ENCODE data around the gene PYDC2.

Gene PYDC2

DNA sequence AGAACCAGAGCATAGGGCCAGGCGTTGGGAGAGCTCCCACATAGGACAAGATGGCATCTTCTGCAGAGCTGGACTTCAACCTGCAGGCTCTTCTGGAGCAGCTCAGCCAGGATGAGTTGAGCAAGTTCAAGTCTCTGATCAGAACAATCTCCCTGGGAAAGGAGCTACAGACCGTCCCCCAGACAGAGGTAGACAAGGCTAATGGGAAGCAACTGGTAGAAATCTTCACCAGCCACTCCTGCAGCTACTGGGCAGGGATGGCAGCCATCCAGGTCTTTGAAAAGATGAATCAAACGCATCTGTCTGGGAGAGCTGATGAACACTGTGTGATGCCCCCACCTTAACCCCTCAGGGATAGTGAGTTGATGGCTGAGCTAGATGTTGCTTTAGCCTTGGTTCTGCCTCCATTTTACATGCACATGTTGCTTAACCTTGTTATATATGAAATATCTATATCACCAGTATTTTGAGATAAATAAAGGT is at the start of gene PYDC2:
PYDC2 (plus strand) TSS at position 51 of the 483 bp plus-strand sequence; CDS start at position 51, 0 bp downstream.
- no peak for DNase-seq (ENCODE audit: low spot score)

DNA sequence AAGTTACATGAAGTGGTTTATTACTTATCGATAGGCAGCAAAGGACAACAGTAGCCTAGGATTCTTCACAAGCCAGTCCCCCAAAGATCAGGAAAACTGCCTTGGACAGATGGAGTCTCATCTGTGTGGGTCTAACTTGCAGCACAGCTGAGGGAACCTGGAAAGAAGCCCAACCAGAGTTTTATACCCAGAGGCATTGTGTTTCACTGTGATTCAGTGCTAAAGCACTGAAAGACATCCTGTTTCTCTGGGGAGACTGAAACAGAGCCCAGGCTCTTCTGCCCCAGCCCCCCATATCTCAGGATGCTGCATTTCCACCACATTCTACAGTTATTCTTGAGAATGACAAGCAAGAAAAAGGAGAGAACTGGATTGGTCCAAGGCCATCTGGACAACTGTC is 48.2 kb upstream of the PYDC2 start:
- DNase-seq (ENCODE audit: low spot score), result no peak

DNA sequence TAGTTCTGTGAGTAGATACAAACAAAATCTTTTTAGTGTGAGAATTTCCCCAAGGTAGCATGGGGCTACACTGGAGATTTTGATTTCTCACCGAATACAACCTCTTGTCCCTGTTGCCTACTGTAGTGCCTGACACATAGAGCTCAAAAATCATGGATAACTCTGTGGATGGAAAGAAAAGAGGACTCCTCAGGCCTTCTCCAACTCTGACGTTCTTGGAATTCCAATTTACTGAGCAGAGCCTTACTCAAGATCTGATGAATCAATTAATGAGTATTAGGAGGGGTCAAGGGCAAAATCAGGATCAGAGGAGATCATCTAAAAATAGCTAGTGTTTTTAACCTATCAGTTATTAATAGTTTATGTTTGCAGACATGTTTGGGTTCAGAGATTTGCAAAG is 46.7 kb upstream of the PYDC2 start:
- DNase-seq (ENCODE audit: low spot score), result no peak

DNA sequence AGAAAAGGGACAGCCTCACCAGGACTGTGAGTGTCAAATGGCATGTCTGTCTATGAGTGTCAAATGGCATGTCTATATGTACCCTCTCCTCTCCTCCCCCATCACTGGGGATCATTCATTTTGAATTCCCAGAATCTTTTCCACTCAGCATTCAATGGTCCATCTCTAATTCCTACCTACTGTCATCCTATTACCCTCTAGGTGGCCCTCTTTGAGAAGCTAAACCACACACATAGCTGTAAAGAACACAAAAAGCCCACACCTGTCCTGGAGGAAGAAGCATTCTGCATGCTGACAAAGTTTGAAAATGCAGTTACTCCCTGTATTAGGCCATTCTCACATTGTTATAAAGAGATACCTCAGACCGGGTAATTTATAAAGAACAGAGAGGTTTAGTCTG is 46.2 kb upstream of the PYDC2 start:
- no peak for DNase-seq (ENCODE audit: low spot score)

DNA sequence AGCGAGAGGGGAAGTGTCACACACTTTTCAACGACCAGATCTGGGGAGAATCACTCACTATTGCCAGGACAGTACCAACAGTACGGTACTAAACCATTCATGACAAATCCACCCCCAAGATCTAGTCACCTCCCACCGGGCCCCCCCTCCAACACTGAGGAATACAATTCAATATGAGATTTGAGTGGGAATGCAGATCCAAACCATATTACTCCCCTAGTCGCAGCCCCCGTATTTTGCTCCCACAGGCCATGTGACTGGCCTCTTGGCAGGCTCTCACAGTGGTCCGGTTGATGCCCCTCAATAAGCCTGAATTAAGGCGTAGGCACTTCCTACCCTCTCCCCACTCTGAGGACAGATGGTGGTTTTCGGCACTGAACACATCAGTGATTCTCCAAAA is 45.4 kb upstream of the PYDC2 start:
- DNase-seq (ENCODE audit: low spot score), result no peak

DNA sequence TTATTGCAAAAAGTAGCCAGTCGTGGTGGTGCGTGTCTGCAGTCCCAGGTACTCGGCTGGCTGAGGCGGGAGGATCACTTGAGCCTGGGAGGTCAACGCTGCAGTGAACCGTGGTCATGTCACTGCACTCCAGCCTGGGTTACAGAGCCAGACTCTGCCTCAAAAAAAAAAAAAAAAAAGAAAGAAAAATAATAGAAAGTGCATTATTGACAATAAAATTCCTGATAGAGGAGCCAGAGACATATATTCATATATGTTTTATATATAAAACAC is 43.6 kb upstream of the PYDC2 start:
- no peak for DNase-seq (ENCODE audit: low spot score)

DNA sequence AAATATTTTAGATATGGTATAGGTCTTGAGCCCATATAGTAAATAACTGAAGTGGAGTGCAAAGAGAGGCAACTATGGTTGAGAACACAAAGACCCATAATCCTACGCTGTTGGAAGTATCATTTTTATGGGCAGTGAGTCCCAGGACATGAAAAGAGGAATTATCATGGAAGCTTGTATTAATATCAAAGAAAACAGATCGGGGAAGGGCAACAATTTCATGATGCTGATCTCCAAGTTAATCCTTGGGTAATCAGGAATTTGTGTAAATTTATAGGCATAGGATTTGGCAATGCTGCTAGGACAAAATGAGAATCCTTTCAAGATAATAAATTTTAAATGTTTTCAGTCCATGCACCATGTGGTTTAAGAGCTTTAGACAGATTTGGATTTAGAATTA is 40.2 kb upstream of the PYDC2 start:
- DNase-seq (ENCODE audit: low spot score), result no peak

DNA sequence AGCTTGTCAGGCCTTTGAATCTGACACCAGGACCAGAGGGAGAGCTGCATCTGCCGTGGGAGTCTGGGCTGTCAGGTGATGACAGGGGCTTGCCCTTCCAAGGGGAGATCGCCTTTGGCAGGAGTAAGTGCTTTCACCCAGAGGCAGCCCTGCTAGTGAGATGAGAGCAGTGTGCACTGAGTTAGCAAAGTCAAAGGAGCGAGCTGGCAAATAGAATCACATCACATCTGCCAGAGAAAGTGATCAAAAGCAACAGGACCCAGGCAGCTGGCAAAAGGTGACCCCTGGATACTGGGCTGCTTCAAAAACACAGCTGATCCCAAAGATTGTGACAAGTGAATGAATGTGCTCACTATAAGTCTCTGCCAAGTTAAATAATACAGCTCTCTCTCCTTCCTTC is 36.1 kb upstream of the PYDC2 start:
- DNase-seq (ENCODE audit: low spot score), result no peak

DNA sequence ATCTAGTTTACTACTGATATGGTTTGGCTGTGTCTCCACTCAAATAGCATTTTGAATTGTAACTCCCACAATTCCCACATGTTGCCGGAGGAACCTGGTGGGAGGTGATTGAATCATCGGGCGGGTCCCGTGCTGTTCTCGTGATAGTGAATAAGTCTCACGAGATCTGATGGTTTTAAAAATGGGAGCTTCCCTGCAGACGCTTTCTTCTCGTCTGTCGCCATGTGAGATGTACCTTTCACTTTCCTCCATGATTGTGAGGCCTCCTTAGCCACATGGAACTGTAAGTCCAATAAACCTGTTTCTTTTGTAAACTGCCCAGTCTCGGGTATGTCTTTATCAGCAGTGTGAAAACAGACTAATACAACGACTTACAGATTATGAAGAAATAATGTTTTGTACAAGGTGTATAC is 35.6 kb upstream of the PYDC2 start:
- no peak for DNase-seq (ENCODE audit: low spot score)

DNA sequence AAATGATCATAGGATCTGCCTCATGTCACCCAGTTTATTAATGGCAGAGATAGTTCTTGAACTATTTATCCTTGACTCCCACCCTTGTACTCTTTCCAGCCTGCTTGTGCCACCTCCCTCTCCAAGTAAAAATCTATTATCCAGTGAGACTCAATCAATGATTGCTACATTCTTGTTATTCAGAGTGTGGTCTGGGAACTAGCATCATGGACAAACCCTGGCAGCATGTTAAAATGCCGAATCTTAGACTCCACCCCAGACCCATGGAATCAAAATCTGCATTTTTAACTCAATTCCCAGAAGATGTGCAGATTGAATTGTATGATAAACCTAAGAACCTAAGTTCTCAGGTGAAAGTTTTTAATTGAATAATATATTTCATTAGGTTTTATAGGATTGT is 34.7 kb upstream of the PYDC2 start:
- DNase-seq (ENCODE audit: low spot score), result no peak

DNA sequence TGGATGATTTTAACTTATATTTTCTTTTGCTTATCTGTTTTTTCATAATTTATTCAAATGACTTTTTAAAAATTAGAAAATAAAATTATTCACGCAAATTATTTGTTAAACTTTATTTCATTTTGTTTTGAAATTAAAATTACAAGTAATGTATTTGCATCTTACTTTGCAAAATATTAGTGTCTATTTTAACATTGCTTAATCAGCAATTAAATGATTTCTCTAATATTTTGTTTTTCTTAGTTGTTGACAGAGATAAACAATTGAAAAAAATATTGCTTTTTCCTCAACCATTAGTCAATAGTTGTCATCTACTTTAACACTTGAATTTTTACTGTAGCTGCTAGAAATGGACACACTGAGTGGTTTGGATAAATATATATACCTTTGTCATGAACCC is 32.8 kb upstream of the PYDC2 start:
- no peak for DNase-seq (ENCODE audit: low spot score)

DNA sequence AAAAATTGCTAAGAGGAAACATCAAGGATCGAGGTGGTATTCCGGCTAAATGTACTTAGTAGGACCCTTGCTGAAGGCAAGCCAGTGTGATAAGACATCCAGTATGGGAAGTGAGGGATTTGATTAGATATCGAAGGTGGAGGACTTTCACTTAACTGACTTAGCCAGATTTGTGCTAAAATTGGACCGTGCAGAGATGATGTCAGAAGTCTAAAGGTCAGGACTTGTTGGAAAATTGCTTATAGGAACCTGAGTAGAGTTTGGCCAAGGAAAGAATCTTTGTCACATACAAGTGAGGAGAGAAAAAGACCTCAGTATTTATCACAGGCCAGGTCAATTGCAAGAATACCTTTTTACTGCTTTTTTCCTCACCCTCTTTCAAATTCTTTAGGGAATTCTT is 30.9 kb upstream of the PYDC2 start:
- no peak for DNase-seq (ENCODE audit: low spot score)

DNA sequence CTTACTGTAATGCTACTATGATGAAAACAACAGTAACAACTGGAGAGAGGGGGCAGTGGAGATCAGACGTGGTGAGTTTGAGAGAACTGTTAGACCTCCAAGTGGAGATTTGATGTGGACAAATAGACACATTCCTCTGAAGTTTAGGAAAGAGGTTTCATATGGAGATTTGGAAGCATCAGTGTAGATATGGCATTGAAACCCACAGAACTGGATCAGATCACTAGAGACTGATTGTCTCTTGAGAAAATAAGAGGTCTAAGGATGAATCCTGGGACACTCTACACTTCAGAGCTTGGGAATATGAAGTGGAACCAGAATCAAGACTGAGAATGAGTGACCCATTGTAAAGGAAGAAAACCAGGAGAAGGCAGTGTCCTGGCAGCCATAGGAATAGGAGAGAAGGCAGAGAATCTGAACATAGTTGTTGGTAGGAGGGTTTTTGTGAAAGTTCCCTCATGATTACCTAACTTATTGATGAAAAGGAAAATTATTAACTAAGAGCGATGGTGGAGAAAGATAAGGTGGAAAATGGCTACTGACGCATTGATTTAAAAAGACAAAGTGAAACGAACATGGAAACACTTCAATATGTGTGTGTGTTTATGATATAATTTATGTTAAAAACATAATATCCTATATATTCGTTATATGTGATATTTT is 29.7 kb upstream of the PYDC2 start:
- DNase-seq (ENCODE audit: low spot score), result no peak

DNA sequence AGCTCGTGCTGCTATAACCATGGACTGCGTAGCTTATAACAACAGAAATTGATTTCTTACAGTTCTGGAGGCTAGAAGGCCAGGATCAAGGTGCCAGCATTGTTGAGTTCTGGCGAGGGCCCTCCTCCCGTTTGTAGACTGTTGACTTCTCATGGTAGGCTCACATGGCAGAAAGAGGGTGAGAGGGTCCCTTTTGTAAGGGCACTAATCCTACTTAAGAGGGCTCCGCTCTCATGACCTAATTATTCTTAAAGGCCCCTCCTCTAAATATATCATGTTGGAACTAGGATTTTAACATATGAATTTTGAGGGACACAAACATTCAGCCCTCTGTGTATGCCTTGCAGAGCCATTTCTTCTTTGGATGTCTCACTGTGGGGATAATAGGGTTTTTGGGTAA is 28.8 kb upstream of the PYDC2 start:
- no peak for DNase-seq (ENCODE audit: low spot score)

DNA sequence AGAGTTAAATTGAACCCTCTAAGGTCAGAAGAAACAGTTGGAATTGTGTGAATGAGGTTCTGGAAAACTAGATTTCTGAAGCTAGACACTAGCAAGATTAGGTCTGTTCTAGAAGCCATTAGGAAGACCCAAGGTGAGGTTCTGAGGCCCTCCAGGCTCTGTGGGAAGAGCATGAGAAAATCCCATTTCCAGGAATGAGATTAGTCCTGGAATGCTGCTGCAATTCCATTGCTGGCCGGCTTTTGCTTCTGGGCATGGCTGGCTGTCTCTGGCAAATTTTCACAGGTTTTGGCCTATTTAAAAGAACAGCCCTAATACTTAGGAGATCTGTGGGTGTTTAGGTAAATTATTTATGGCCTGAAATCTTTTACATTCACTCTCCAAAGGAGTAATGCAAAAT is 26.9 kb upstream of the PYDC2 start:
- DNase-seq (ENCODE audit: low spot score), result no peak

DNA sequence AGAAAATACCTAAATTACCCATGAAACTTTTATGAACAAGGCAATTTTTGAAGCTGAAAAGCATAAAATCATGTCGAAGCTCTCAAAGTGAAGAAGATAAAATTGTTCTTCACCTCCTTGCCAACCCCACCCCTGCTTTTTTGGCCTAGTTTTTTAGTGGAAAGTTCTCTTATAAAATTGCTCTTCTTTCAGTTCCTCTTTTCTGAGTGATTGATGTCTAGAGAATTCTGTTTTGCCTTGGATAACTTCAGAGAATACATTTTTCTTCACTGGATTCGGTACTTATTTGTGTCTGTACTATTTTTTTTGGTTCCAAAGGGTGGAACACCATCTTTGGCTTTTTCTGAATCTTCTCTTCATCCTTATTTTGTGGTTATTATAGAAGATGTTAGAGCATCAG is 25.0 kb upstream of the PYDC2 start:
- no peak for DNase-seq (ENCODE audit: low spot score)

DNA sequence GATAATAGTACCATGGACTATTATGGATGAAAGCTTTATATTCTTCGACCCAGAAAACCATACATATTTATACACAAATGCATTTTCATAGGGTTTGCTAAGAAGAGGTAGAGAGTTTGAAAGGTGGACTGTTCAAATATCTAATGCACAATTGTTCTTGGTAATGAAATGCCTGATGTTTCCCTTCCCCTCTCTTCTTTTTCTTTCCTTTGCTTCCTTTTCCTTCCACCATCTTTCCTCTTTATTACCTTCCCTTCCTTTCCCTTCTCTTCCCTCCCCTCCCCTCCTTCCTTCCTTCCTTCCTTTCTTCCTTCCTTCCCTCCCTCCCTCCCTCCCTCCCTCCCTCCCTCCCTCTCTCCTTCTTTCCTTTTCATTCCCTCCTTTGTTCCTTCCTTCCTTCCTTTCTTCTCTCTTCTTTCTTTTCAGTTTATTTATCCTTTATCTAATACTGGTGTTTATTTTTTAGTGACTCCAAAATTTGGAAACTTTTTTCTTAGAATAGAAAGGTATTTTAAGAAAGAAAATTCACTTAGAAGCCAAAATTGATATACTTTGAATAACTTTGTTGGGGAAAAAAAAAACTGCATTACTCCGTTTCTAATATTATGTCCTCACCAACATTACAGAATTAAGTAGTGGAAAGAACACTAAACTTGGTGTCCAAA is 22.7 kb upstream of the PYDC2 start:
- no peak for DNase-seq (ENCODE audit: low spot score)

DNA sequence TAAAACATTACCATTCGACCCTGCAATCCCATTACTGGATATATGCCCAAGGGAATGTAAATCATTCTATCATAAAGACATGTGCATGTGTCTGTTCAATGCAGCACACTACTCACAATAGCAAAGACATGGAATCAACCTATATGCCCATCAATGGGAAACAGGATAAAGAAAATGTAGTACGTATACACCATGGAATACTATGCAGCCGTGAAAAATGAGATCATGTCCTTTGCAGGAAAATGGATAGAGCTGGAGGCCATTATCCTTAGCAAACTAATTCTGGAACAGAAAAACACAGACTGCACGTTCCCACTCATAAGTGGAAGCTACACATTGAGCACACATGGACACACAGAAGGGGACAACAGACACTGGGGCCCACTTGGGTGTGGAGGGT is 20.4 kb upstream of the PYDC2 start:
- no peak for DNase-seq (ENCODE audit: low spot score)

DNA sequence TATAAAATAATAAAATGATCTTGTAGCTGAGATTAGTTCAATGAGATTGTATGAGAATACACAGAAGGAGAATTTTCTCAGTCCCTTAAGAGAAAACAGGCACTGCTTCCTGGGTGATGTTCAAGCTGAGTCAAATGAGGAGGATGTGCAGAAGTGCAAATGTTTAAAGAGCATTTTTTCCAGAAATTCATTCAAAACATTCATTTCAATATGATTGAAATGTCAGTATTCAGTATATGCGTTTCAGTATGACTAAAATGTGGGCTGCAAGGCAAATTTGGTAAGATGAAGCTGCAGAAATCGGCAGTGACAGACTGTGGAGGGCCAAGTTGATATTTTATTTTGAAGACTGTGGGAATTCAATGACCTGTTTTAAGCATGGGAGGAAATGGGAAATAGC is 19.3 kb upstream of the PYDC2 start:
- DNase-seq (ENCODE audit: low spot score), result peak; percentile 44

DNA sequence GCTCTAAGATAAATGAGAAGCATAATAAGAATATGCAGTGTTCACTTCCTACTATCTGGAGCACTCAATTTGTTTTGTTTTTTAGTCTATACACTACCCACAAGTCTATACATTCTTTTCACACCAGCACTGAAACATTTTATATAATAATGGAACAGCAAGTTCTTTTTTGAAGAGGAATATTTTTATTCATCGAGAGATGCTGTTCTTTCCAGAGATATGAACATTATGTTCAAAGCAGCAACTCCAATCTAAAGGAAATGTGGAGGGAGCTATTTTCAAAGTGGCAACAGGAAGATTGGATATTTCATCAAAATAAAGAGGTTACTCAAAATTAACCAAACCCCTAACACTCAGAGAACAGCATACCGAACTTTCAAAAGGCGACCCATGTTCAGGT is 16.4 kb upstream of the PYDC2 start:
- DNase-seq (ENCODE audit: low spot score), result no peak

DNA sequence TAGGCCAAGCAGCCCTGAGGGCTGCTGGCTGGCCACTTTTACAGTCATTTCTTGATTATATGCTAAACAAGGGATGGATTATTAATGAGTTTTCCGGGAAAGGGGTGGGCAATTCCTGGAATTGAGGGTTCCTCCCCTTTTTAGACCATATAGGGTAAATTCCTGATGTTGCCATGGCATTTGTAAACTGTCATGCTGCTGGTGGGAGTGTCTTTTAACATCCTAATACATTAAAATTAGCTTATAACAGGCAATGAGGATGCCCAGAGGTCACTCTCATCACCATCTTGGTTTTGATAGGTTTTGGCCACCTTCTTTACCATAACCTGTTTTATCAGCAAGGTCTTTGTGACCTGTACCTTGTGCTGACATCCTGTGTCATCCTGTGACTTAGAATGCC is 11.7 kb upstream of the PYDC2 start:
- DNase-seq (ENCODE audit: low spot score), result no peak

DNA sequence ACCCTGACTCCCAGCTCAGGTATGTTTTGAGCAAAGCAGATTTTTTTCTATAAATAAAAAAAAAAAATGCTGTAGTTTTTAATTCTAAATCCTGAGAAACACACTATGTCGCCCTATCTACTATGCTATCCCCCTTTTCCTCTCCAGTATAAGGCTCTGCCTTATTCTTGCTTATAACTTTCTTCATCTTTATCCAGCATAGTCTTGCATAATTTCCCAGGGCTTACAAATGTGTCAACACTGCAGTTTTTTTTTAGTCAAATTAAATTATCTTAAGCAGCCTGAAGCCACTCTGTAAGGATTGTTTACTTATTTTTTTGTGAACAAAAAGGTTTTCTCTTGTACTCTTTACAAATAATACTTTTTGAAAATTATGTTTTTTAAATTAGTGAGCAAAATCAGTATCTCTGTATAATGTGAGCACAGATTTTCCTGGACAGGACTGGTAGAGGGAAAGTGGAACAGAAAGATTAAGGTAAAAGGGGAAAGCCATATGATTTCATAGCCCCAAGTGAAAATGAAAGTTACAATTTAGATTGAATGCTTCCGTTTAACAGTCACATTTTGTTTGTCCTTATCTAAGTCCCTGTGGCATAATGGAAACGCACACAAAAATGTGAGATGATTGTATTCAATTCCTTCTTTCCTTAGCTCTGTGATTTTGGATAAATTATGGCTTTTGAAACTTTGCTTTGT is 5.6 kb upstream of the PYDC2 start:
- no peak for DNase-seq (ENCODE audit: low spot score)

DNA sequence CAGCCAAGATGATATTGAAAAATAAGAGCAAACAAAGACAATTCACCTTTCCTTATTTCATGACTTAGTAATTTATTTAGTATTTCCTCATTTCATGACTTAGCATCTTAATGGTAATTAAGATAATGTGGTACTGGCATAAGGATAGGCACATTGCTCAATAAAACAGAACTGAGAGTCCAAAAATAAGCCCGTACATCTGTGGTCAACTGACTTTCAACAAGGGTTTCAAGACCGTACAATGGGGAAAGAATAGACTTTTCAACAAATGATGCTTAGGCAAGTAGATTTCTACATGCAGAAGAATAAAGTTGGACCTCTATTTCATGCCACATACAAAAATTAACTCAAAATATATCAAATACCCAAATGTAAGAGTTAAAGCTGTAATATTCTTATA is 603 bp upstream of the PYDC2 start:
- DNase-seq (ENCODE audit: low spot score), result no peak

DNA sequence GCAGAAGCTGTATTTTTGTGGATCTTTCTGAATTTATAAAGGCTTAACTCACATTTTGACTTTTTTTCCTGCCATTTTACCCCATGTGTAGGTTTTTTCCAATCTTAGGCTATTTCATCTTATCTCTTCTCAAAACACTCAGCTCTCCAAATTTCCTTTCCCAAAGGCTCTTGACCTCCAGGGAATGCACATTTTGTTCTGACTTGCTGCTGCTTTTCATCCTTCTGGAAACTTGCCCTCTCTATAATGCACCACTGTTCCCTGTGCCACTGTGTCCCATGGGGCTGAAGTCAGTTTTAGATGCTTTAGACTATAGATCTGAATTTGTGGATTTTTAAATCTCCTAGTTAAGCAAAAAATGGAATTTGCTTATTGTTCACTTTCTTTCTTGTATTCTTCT is 9.1 kb downstream of the PYDC2 start:
- DNase-seq (ENCODE audit: low spot score), result no peak

All from activated CD4-positive, alpha-beta T cell treated with anti-CD3 and anti-CD28 coated beads, Interleukin-2, Interleukin-4, amounts not matched to agents 100 ng/mL and 50 ng/mL, durations not matched to agents 16 hours and 8 hours (primary cell).